ENCODE data around the gene DNAJC30.

DNAJC30 gene

DNA sequence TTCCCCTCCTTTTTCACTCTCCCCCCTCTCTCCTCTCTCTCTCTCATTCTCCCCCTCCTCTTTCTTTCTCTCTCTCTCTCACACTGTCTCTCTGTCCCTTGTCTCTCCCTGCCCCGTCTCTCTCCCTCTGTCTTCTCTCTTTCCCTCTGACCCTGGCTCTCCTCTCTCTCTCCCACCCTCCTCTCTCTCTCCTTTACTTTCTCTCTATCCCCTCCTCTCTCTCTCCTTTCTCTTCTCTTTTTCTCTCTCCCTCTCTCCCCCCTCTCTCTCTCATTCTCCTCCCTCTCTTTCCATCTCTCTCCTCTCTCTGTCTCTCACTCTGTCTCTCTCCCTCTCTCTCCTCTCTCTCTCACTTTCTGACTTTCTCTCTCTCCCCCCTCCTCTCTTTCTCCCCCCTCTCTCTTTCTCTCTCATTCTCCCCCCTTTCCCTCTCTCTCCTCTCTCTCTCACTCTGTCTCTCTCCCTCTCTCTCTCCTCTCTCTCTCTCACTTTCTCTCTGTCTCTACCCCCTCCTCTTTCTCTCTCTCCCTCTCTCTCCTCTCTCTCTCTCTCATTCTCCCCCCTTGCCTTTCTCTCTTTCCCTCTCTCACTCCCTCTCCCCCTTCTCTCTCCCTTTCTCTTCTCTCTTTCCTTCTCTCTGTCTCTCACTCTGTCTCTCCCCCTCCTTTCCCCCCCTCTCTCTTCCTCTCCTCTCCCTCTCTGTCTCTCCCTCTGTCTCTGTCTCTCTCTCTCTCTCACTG, 34.5 kb downstream of the DNAJC30 start:
- Histone ChIP-seq H3K79me2 (ENCODE audit: insufficient read depth, low read depth) (no peaks in the 10 kb centered on the region), H3K36me3 (ENCODE audit: insufficient read depth) (no peaks in the 10 kb centered on the region), H3K27ac (no peak overlapping the region), H3K4me3 (IDR thresholded peaks at IDR 0.05; ENCODE audit: insufficient read depth, low read depth, low read length) (no peak overlapping the region), H2AFZ (ENCODE audit: low read depth) (no peak overlapping the region), H3K4me2 (0 out of 2 replicates have a peak overlapping the region, but pooled peaks have one; percentile 74), H3K9ac (no peak overlapping the region), H4K20me1 (ENCODE audit: insufficient read depth) (no peaks in the 10 kb centered on the region), H3K4me1 (ENCODE audit: low read depth, poor library complexity, severe bottlenecking) (no peaks in the 10 kb centered on the region), H3K27me3 (ENCODE audit: insufficient read depth, low read depth) (peaks cover 67% of the 10 kb centered on the region)
- TF ChIP-seq, protein P1, sequence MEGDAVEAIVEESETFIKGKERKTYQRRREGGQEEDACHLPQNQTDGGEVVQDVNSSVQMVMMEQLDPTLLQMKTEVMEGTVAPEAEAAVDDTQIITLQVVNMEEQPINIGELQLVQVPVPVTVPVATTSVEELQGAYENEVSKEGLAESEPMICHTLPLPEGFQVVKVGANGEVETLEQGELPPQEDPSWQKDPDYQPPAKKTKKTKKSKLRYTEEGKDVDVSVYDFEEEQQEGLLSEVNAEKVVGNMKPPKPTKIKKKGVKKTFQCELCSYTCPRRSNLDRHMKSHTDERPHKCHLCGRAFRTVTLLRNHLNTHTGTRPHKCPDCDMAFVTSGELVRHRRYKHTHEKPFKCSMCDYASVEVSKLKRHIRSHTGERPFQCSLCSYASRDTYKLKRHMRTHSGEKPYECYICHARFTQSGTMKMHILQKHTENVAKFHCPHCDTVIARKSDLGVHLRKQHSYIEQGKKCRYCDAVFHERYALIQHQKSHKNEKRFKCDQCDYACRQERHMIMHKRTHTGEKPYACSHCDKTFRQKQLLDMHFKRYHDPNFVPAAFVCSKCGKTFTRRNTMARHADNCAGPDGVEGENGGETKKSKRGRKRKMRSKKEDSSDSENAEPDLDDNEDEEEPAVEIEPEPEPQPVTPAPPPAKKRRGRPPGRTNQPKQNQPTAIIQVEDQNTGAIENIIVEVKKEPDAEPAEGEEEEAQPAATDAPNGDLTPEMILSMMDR (conservative IDR thresholded peaks at IDR 0.05; ENCODE audit: low read depth, low read length): no peak

DNA sequence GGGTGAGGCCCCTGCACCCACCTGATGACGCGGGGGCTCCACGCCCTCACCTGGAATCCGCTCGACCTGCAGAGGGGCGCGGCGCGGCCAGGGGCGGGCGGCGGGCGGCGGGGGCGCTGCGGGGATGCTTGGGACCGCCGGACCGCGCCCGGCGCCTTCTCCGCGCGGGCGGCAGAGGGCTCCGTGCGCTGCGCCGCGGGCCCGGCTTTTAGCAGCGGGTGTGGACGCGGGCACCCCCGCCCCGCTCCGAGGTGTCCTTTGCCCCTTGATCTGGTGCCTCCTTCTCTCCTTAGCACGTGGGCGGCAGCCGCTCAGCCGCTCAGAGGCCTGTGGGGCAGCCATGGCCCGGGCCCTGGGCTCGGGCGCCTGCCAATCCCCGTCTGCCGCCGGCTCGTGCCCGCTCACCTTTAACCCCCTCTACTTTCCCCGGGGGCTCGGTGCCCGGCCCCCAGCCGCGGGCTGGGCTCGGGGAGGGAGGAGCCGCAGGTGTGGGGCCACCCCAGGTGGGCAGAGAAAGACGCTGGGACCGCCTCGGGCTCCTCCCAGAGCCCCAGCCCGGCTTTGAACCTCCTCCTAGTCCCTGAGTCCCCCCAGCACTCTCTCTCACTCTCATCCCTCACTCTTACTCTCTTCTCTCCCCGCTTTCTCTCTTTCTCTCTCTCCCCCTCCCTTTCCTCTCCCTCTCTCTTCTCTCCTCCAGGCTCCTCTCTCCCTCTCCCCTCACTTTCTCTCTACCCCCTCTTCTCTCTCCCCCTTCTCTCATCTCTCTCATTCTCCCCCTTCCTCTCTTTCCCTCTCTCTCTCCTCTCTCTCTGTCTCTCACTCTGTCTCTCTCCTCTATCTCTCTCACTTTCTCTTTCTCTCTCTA, 35.3 kb downstream of the DNAJC30 start:
- Histone ChIP-seq H3K27me3 (ENCODE audit: insufficient read depth, low read depth) (peaks cover 68% of the 10 kb centered on the region), H3K4me1 (ENCODE audit: low read depth, poor library complexity, severe bottlenecking) (no peaks in the 10 kb centered on the region), H3K27ac (no peak overlapping the region), H3K4me3 (IDR thresholded peaks at IDR 0.05; ENCODE audit: insufficient read depth, low read depth, low read length) (no peak overlapping the region), H3K36me3 (ENCODE audit: insufficient read depth) (no peaks in the 10 kb centered on the region), H2AFZ (ENCODE audit: low read depth) (peak overlapping the region; percentile 75), H3K9ac (peak overlapping the region; percentile 29; the same call in 1 of the 2 replicates), H4K20me1 (ENCODE audit: insufficient read depth) (no peaks in the 10 kb centered on the region), H3K79me2 (ENCODE audit: insufficient read depth, low read depth) (no peaks in the 10 kb centered on the region), H3K4me2 (peak overlapping the region; percentile 74)
- TF ChIP-seq, protein P1 (conservative IDR thresholded peaks at IDR 0.05; ENCODE audit: low read depth, low read length): no peak

DNA sequence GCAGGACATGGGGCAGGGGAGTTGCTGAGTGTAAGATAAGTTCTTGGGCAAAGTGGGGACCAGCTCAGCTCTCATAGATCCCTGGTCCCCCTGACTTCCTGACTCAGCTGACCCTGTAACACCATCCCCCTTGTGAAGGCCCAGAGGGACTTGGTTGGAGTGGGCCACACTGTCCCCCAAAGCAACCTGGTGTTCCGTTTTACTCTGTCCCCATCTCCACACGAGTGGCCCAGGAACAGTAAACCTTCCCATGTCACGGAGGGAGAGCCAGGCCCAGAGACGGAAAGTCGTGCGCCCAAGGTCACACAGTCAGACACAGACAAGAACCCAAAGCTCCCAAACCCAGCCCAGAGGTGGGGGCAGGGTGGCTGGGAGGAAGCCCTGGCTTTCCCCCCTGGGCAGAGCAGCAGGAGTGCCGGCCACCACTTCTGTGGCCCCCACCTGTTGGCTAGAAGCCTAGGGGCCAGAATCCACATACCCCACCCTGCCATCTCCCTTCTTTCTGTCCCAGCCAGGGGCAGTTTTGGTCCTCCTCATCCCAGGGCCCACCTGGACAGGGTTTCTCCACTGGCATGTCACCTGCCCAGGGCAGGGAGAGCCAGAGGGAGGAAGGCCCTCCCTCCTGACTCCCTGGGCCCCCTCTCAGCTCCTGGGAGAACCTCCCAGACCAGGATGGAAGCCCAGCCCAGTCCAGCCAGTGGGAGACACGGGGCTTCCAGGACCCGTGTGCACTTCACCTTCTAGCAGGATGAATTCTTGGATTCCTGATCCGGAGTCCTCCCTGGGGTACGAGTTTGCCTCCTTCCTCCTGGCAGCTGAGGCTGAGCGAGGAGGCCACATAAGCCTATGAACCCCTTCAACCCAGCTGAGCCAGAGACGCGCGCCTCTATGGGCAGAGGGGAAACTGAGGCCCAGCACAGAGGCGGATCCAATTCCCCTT, 36.2 kb downstream of the DNAJC30 start:
- H3K27ac ChIP-seq: no peak overlapping the region
- H3K4me3 ChIP-seq (IDR thresholded peaks at IDR 0.05; ENCODE audit: insufficient read depth, low read depth, low read length): no peak overlapping the region
- no peak overlapping the region for H3K9ac ChIP-seq
- no peaks in the 10 kb centered on the region for H4K20me1 ChIP-seq (ENCODE audit: insufficient read depth)
- no peaks in the 10 kb centered on the region for H3K4me1 ChIP-seq (ENCODE audit: low read depth, poor library complexity, severe bottlenecking)
- H3K79me2 ChIP-seq (ENCODE audit: insufficient read depth, low read depth): no peaks in the 10 kb centered on the region
- TF ChIP-seq, protein P1 (conservative IDR thresholded peaks at IDR 0.05; ENCODE audit: low read depth, low read length): no peak
- peaks cover 68% of the 10 kb centered on the region for H3K27me3 ChIP-seq (ENCODE audit: insufficient read depth, low read depth)
- no peaks in the 10 kb centered on the region for H3K36me3 ChIP-seq (ENCODE audit: insufficient read depth)
- no peak overlapping the region for H2AFZ ChIP-seq (ENCODE audit: low read depth)
- no peak overlapping the region for H3K4me2 ChIP-seq

DNA sequence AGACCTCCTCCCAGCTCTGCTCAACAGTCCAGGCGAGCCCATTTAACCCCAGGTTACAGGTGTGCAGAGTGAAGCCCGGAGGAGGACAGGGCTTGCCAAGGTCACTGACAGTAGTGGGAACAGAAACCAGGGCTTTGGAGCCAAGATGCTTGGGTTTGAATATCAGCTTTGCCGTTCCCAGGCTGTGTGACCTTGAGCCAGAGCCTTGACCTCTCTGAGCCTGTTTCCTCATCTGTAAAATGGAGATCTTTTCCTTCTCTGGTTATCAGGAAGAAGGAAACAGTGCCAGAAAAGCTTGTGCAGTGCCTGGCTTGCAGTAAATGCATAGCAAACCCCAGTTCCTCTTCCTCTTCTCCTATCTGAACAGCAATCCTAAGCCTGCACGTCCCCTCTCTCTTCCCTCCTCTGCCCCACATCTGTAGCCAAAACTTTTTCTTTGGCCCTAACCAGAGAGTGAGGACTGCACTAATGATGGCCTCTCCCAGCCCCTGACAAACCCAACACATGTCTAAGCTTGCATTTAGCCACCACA, 37.5 kb downstream of the DNAJC30 start:
- no peak overlapping the region for H3K4me3 ChIP-seq (IDR thresholded peaks at IDR 0.05; ENCODE audit: insufficient read depth, low read depth, low read length)
- H4K20me1 ChIP-seq (ENCODE audit: insufficient read depth): no peaks in the 10 kb centered on the region
- H3K79me2 ChIP-seq (ENCODE audit: insufficient read depth, low read depth): no peaks in the 10 kb centered on the region
- H2AFZ ChIP-seq (ENCODE audit: low read depth): no peak overlapping the region
- no peaks in the 10 kb centered on the region for H3K4me1 ChIP-seq (ENCODE audit: low read depth, poor library complexity, severe bottlenecking)
- H3K36me3 ChIP-seq (ENCODE audit: insufficient read depth): no peaks in the 10 kb centered on the region
- no peak overlapping the region for H3K4me2 ChIP-seq
- TF ChIP-seq, protein P1 (conservative IDR thresholded peaks at IDR 0.05; ENCODE audit: low read depth, low read length): no peak
- H3K9ac ChIP-seq: no peak overlapping the region
- H3K27me3 ChIP-seq (ENCODE audit: insufficient read depth, low read depth): peaks cover 62% of the 10 kb centered on the region
- no peak overlapping the region for H3K27ac ChIP-seq

Data from KMS-11 (cell line).